Mesenchymal stem cell (in vitro differentiated cells and primary cell): Measurements from ENCODE around the gene SYTL3.

Source experiments
- DNase-seq: peaks from one replicate; pipeline ENCODE4 v3.0.0-alpha.2; 2013
- H2AFZ ChIP-seq: one replicate; pipeline ENCODE4 v1.6.1; 2013; ENCODE audit warnings: low read depth, mild to moderate bottlenecking, control low read depth, inconsistent platforms, low read length, moderate library complexity
- H2AK5ac ChIP-seq: 2 replicates; pipeline ENCODE4 v1.6.1; 2013; ENCODE audit warnings: low read length, moderate library complexity, mild to moderate bottlenecking, inconsistent platforms; ENCODE audit not compliant: severe bottlenecking
- H2BK120ac ChIP-seq: one replicate; pipeline ENCODE4 v1.6.1; 2013; ENCODE audit warnings: low read depth, mild to moderate bottlenecking, inconsistent platforms, low read length, moderate library complexity
- H2BK12ac ChIP-seq, 2 experiments: one replicate each; pipeline ENCODE4 v1.6.1; 2013; ENCODE audit warnings: inconsistent platforms in 2 of 2, low read length in 2 of 2, mild to moderate bottlenecking in 2 of 2, moderate library complexity in 2 of 2, control low read depth in 1 of 2
- H2BK15ac ChIP-seq: one replicate; pipeline ENCODE4 v1.6.1; 2013; ENCODE audit warnings: mild to moderate bottlenecking, low read depth, inconsistent platforms; ENCODE audit not compliant: poor library complexity, severe bottlenecking
- H2BK5ac ChIP-seq: 2 replicates; pipeline ENCODE4 v1.6.1; 2013; ENCODE audit warnings: low read depth, mild to moderate bottlenecking, low read length, control low read depth, inconsistent platforms; ENCODE audit not compliant: poor library complexity, severe bottlenecking
- H3K14ac ChIP-seq, 2 experiments: one replicate each; pipeline ENCODE4 v1.6.1; 2013; ENCODE audit warnings: inconsistent platforms in 2 of 2, low read length in 2 of 2, control low read depth in 1 of 2, mild to moderate bottlenecking in 1 of 2, moderate library complexity in 1 of 2
- H3K18ac ChIP-seq, 2 experiments: one replicate each; pipeline ENCODE4 v1.6.1; 2013; ENCODE audit warnings: inconsistent platforms in 2 of 2, low read length in 2 of 2, control low read depth in 1 of 2, low read depth in 1 of 2, mild to moderate bottlenecking in 1 of 2
- H3K23ac ChIP-seq, 2 experiments: one replicate each; pipeline ENCODE4 v1.6.1; 2013; ENCODE audit warnings: inconsistent platforms in 2 of 2, low read length in 2 of 2, mild to moderate bottlenecking in 2 of 2, moderate library complexity in 2 of 2, control low read depth in 1 of 2
- H3K27ac ChIP-seq: 2 replicates; pipeline ENCODE4 v1.5.1; 2013; ENCODE audit warnings: mild to moderate bottlenecking, moderate library complexity, low read length, control low read depth, inconsistent platforms; ENCODE audit not compliant: poor library complexity, severe bottlenecking
- H3K27me3 ChIP-seq, 2 experiments: 2 replicates each; pipeline versions ENCODE4 v1.6.1 to v1.7.0; 2013; ENCODE audit warnings: low read length in 2 of 2, mild to moderate bottlenecking in 2 of 2, moderate library complexity in 2 of 2, control low read depth in 1 of 2, inconsistent platforms in 1 of 2; ENCODE audit not compliant: control insufficient read depth in 1 of 2, insufficient read depth in 1 of 2
- H3K36me3 ChIP-seq, 2 experiments: 2 replicates each; pipeline versions ENCODE4 v1.6.1 to v1.7.0; 2013; ENCODE audit warnings: low read length in 2 of 2, control low read depth in 1 of 2, inconsistent platforms in 1 of 2, low read depth in 1 of 2, mild to moderate bottlenecking in 1 of 2; ENCODE audit not compliant: insufficient read depth in 2 of 2, control insufficient read depth in 1 of 2
- H3K4ac ChIP-seq, 2 experiments: one replicate each; pipeline ENCODE4 v1.6.1; 2013; ENCODE audit warnings: inconsistent platforms in 2 of 2, low read length in 2 of 2, mild to moderate bottlenecking in 2 of 2, moderate library complexity in 2 of 2, control low read depth in 1 of 2, low read depth in 1 of 2
- H3K4me1 ChIP-seq: 2 replicates; pipeline ENCODE4 v1.6.1; 2013; ENCODE audit warnings: low read depth, low read length, control low read depth; ENCODE audit not compliant: control insufficient read depth, insufficient read depth
- H3K4me2 ChIP-seq: 2 replicates; pipeline ENCODE4 v1.6.1; 2013; ENCODE audit warnings: low read length, mild to moderate bottlenecking, inconsistent platforms; ENCODE audit not compliant: poor library complexity, severe bottlenecking
- H3K4me3 ChIP-seq, 2 experiments: 2 replicates each; pipeline versions ENCODE4 v1.5.1 to v1.7.0; 2013; ENCODE audit warnings: low read length in 2 of 2, mild to moderate bottlenecking in 2 of 2, control low read depth in 1 of 2, low read depth in 1 of 2; ENCODE audit not compliant: insufficient read depth in 1 of 2
- H3K79me1 ChIP-seq: replicated peaks from 2 replicates; pipeline ENCODE4 v1.6.1; 2013; ENCODE audit warnings: mild to moderate bottlenecking, control low read depth, low read length, inconsistent platforms; ENCODE audit not compliant: poor library complexity, severe bottlenecking
- H3K9ac ChIP-seq: 2 replicates; pipeline ENCODE4 v1.7.0; 2013; ENCODE audit warnings: mild to moderate bottlenecking, low read length, moderate library complexity
- H3K9me3 ChIP-seq: 2 replicates; pipeline ENCODE4 v1.7.0; 2013; ENCODE audit warnings: mild to moderate bottlenecking, low read length; ENCODE audit not compliant: control insufficient read depth
- H4K8ac ChIP-seq: one replicate; pipeline ENCODE4 v1.6.1; 2013; ENCODE audit warnings: inconsistent platforms, mild to moderate bottlenecking, low read length, moderate library complexity
- H4K91ac ChIP-seq: one replicate; pipeline ENCODE4 v1.6.1; 2013; ENCODE audit warnings: mild to moderate bottlenecking, low read length, inconsistent platforms
- WGBS: methylation state at CpG from one replicate; pipeline ENCODE4 v1.1.7; 2013; ENCODE audit warnings: mixed read lengths; 5-methylcytosine and 5-hydroxymethylcytosine counted together

The SYTL3 gene

GRCh38 chr6:158634695-158635426, 15.0 kb upstream of the SYTL3 start:
- Histone ChIP-seq H2AFZ (no peak overlapping the region), H2BK5ac (no peak overlapping the region), H3K18ac (no peak overlapping the region), H3K36me3 (peaks cover 36 to 61% of the 10 kb centered on the region in 2 experiments), H4K91ac (no peak overlapping the region), H3K14ac (no peak overlapping the region), H3K4me3 (no peak overlapping the region), H2BK12ac (no peak overlapping the region), H3K79me1 (peaks cover 13% of the 10 kb centered on the region), H3K9me3 (no peaks in the 10 kb centered on the region), H2BK120ac (no peak overlapping the region), H2AK5ac (no peak overlapping the region), H3K4ac (no peak overlapping the region), H3K4me1 (peaks cover 6% of the 10 kb centered on the region), H3K4me2 (no peak overlapping the region), H2BK15ac (no peak overlapping the region), H3K9ac (no peak overlapping the region), H3K23ac (no peak overlapping the region), H4K8ac (no peak overlapping the region), H3K27me3 (no peaks in the 10 kb centered on the region), H3K27ac (no peak overlapping the region)
- DNase-seq: no peak
- WGBS: 94% methylated on average over 3 of the region's 6 CpGs

GRCh38 chr6:158635427-158636073, 14.3 kb upstream of the SYTL3 start:
- no peak overlapping the region for H2BK5ac ChIP-seq

GRCh38 chr6:158636778-158637177, 13.1 kb upstream of the SYTL3 start:
- Histone ChIP-seq H3K4me3 (no peak overlapping the region), H3K23ac (no peak overlapping the region), H3K18ac (no peak overlapping the region), H3K9me3 (no peaks in the 10 kb centered on the region), H2AFZ (no peak overlapping the region), H2AK5ac (no peak overlapping the region), H3K27me3 (no peaks in the 10 kb centered on the region), H3K27ac (no peak overlapping the region), H4K91ac (no peak overlapping the region), H3K4ac (no peak overlapping the region), H3K9ac (no peak overlapping the region), H2BK12ac (no peak overlapping the region), H4K8ac (peak overlapping the region; percentile 0), H3K36me3 (peaks cover 28 to 64% of the 10 kb centered on the region in 2 experiments), H3K79me1 (peaks cover 11% of the 10 kb centered on the region), H2BK120ac (no peak overlapping the region), H3K4me1 (peaks cover 6% of the 10 kb centered on the region), H3K4me2 (no peak overlapping the region), H3K14ac (no peak overlapping the region), H2BK5ac (no peak overlapping the region), H2BK15ac (no peak overlapping the region)
- 97% methylated on average over 5 of the region's 8 CpGs for WGBS
- no peak for DNase-seq

More at GRCh38 chr6:158635427-158636073, 14.3 kb upstream of the SYTL3 start:
- Histone ChIP-seq H3K4me3 (no peak overlapping the region), H3K36me3 (peaks cover 36 to 61% of the 10 kb centered on the region in 2 experiments), H2BK12ac (no peak overlapping the region), H3K27ac (no peak overlapping the region), H3K14ac (no peak overlapping the region), H3K9ac (no peak overlapping the region), H4K91ac (no peak overlapping the region), H3K23ac (no peak overlapping the region), H3K4me2 (no peak overlapping the region), H3K18ac (no peak overlapping the region), H3K4me1 (peaks cover 9% of the 10 kb centered on the region), H3K9me3 (no peaks in the 10 kb centered on the region), H2BK120ac (no peak overlapping the region), H2BK15ac (no peak overlapping the region), H3K4ac (no peak overlapping the region), H4K8ac (no peak overlapping the region), H3K27me3 (no peaks in the 10 kb centered on the region), H3K79me1 (peaks cover 13% of the 10 kb centered on the region), H2AFZ (no peak overlapping the region), H2AK5ac (no peak overlapping the region)
- 100% methylated on average over 2 of the region's 7 CpGs for WGBS
- no peak for DNase-seq

GRCh38 chr6:158638324-158638854, 11.5 kb upstream of the SYTL3 start:
- WGBS: 100% methylated on average over 2 of the region's 3 CpGs
- H3K79me1 ChIP-seq: peaks cover 11% of the 10 kb centered on the region
- H3K4me1 ChIP-seq: peaks cover 9% of the 10 kb centered on the region

More at GRCh38 chr6:158638324-158638854, 11.5 kb upstream of the SYTL3 start:
- Histone ChIP-seq H3K14ac (no peak overlapping the region), H2BK5ac (no peak overlapping the region), H2AK5ac (no peak overlapping the region), H3K27ac (no peak overlapping the region), H4K91ac (no peak overlapping the region), H3K4me2 (no peak overlapping the region), H3K23ac (no peak overlapping the region), H2BK120ac (no peak overlapping the region), H2BK12ac (no peak overlapping the region), H3K4ac (no peak overlapping the region), H3K27me3 (no peaks in the 10 kb centered on the region), H2BK15ac (no peak overlapping the region), H2AFZ (no peak overlapping the region), H3K9ac (no peak overlapping the region), H3K18ac (no peak overlapping the region), H3K36me3 (peaks cover 23 to 60% of the 10 kb centered on the region in 2 experiments), H3K4me3 (no peak overlapping the region), H4K8ac (peak overlapping the region; percentile 30), H3K9me3 (no peaks in the 10 kb centered on the region)
- no peak for DNase-seq
